Endothelial cell of umbilical vein (primary cell): ENCODE data around the gene NLGN1. TPM values are rescaled to one million over a fixed set of nuclear protein-coding genes. Genes with fewer than 3 reads are reported as not detected.

Experiments used
- BruUV-seq: library from RNA; stranded (reverse); fragments of 400-500 nt; replicated peaks from 2 replicates; lab custom pipeline; 2021; lab: Mats Ljungman, UMichigan
- CTCF ChIA-PET: fragments of 300-600, 350-600 bp; sonication (Branson Sonifier 250); formaldehyde crosslinking; loops from one replicate; lab custom pipeline; 2021; ENCODE audit warnings: antibody characterized with exemption, inconsistent platforms; lab: Charles Lee
- POLR2A ChIA-PET: fragments of 300-600, 350-600 bp; sonication (Branson Sonifier 250); formaldehyde crosslinking; loops from one replicate; lab custom pipeline; 2021; ENCODE audit warnings: antibody characterized with exemption, inconsistent platforms; lab: Charles Lee
- DNase-seq: peaks from one replicate; pipeline ENCODE4 v3.0.0-alpha.2; 2011; ENCODE audit warnings: low read depth, low spot score
- FAIRE-seq: peaks from 2 replicates; lab custom pipeline; 2011; peaks lifted over from hg19 to GRCh38; lab: Jason Lieb, UNC
- H2AFZ ChIP-seq: 2 replicates; pipeline ENCODE4 v1.6.0; 2012; ENCODE audit warnings: low read depth, low read length, control low read depth, inconsistent platforms
- H3K27ac ChIP-seq: 2 replicates; pipeline ENCODE4 v1.5.1; 2011; ENCODE audit warnings: low read depth, mild to moderate bottlenecking, control low read depth, low read length, moderate library complexity; ENCODE audit not compliant: insufficient read depth
- H3K27me3 ChIP-seq, 2 experiments: 2 replicates each; pipeline versions ENCODE4 v1.6.0 to v1.6.1; 2011; ENCODE audit warnings: low read length in 2 of 2, mixed read lengths in 1 of 2; ENCODE audit not compliant: control insufficient read depth in 2 of 2, insufficient read depth in 2 of 2
- H3K36me3 ChIP-seq, 2 experiments: 2 replicates in 1 of 2; 3 replicates in 1 of 2; pipeline ENCODE4 v1.5.1; 2011; ENCODE audit warnings: low read length in 2 of 2, mild to moderate bottlenecking in 1 of 2, moderate library complexity in 1 of 2; ENCODE audit not compliant: control insufficient read depth in 2 of 2, insufficient read depth in 2 of 2; ENCODE audit errors: extremely low read depth in 1 of 2
- H3K4me1 ChIP-seq: 3 replicates; pipeline ENCODE4 v1.5.1; 2011; ENCODE audit warnings: mild to moderate bottlenecking, low read length; ENCODE audit not compliant: control insufficient read depth, insufficient read depth; ENCODE audit errors: extremely low read depth
- H3K4me2 ChIP-seq: 2 replicates; pipeline ENCODE4 v1.6.1; 2011; ENCODE audit warnings: low read length, control low read depth, mixed read lengths; ENCODE audit not compliant: insufficient read depth
- H3K4me3 ChIP-seq, 3 experiments: fragments of 200-600 bp in 1 of 3; sonication (generic), shearing (Covaris generic) in 1 of 3; replicated peaks in 1 of 3; 2 replicates each; pipeline ENCODE4 v1.5.1; 2011 to 2016; ENCODE audit warnings: control low read depth in 3 of 3, low read length in 3 of 3, mild to moderate bottlenecking in 2 of 3, inconsistent platforms in 1 of 3, low read depth in 1 of 3, moderate library complexity in 1 of 3; ENCODE audit not compliant: insufficient read depth in 1 of 3
- H3K79me2 ChIP-seq: 2 replicates; pipeline ENCODE4 v1.6.0; 2012; ENCODE audit warnings: low read length, inconsistent platforms; ENCODE audit not compliant: control insufficient read depth, insufficient read depth
- H3K9ac ChIP-seq: replicated peaks from 2 replicates; pipeline ENCODE3; 2011; ENCODE audit warnings: low read length, control low read depth; ENCODE audit not compliant: insufficient read depth; ENCODE audit errors: extremely low read depth
- H3K9me1 ChIP-seq: replicated peaks from 3 replicates; pipeline ENCODE4 v1.6.0; 2011; ENCODE audit warnings: mild to moderate bottlenecking, low read length; ENCODE audit not compliant: control insufficient read depth, insufficient read depth; ENCODE audit errors: extremely low read depth
- H3K9me3 ChIP-seq: replicated peaks from 2 replicates; pipeline ENCODE4 v1.5.1; 2012; ENCODE audit warnings: low read length, inconsistent platforms; ENCODE audit not compliant: control insufficient read depth, insufficient read depth
- H4K20me1 ChIP-seq: replicated peaks from 2 replicates; pipeline ENCODE3; 2011; ENCODE audit warnings: mild to moderate bottlenecking, low read length; ENCODE audit not compliant: control insufficient read depth, insufficient read depth; ENCODE audit errors: extremely low read depth
- CTCF ChIP-seq, 2 donors: IDR thresholded peaks; 1 replicate in 1 of 2; 2 replicates in 1 of 2; pipeline ENCODE4 v1.5.1; 2011; ENCODE audit warnings: low read length in 2 of 2, mild to moderate bottlenecking in 2 of 2, moderate library complexity in 2 of 2, control low read depth in 1 of 2, inconsistent platforms in 1 of 2, low read depth in 1 of 2; ENCODE audit not compliant: insufficient read depth in 1 of 2; ENCODE audit errors: extremely low read depth in 1 of 2
- EZH2 ChIP-seq: IDR thresholded peaks from 2 replicates; pipeline ENCODE4 v1.6.1; 2012; ENCODE audit warnings: borderline replicate concordance, low read depth, mild to moderate bottlenecking, moderate library complexity, low read length, inconsistent platforms; ENCODE audit not compliant: severe bottlenecking
- FOS ChIP-seq: IDR thresholded peaks from 2 replicates; pipeline ENCODE4 v1.6.1; 2011; ENCODE audit warnings: mild to moderate bottlenecking, low read length, moderate library complexity, borderline replicate concordance; ENCODE audit not compliant: insufficient read depth
- GATA2 ChIP-seq: IDR thresholded peaks from 2 replicates; pipeline ENCODE4 v1.7.0; 2011; ENCODE audit warnings: low read depth, mild to moderate bottlenecking, moderate library complexity, mixed read lengths, low read length; ENCODE audit not compliant: insufficient read length, insufficient read depth
- JUN ChIP-seq: IDR thresholded peaks from 2 replicates; pipeline ENCODE4 v1.6.1; 2011; ENCODE audit warnings: borderline replicate concordance, low read depth; ENCODE audit not compliant: insufficient read length, insufficient read depth
- MAX ChIP-seq: IDR thresholded peaks from 2 replicates; pipeline ENCODE4 v1.6.1; 2011; ENCODE audit not compliant: insufficient read depth, insufficient read length
- MYC ChIP-seq: IDR thresholded peaks from one replicate; pipeline ENCODE4 v1.6.1; 2011; ENCODE audit warnings: mild to moderate bottlenecking, low read depth, low read length
- POLR2A ChIP-seq: IDR thresholded peaks from 2 replicates; pipeline ENCODE4 v1.6.1; 2012; ENCODE audit warnings: low read depth, mild to moderate bottlenecking, control low read depth, low read length
- POLR2AphosphoS5 ChIP-seq: IDR thresholded peaks from 2 replicates; pipeline ENCODE4 v1.6.1; 2012; ENCODE audit warnings: low read depth, mild to moderate bottlenecking, control low read depth, low read length, moderate library complexity; ENCODE audit not compliant: insufficient read depth
- dilution Hi-C: fragments of 300-500 bp; cut with MboI; formaldehyde crosslinking; loops from one replicate; pipeline ENCODE4 v1.15.0; 2019; ENCODE audit warnings: low sequenced_read_pairs; ENCODE audit not compliant: extremely low pct_ligation_motif_present
- intact Hi-C: fragments of 100-400 bp; cut with micrococcal nuclease; formaldehyde crosslinking; loops from one replicate; pipeline ENCODE4 v1.10.0; 2022
- polyA plus RNA-seq, 4 experiments: library from polyadenylated mRNA; depleted of rRNA in 3 of 4; stranded (reverse) in 3 of 4; unstranded in 1 of 4; fragments of >200 nt; gene quantifications; 2 replicates each; pipeline versions ENCODE4 v1.2.1 to v1.2.3, GENCODE V29; 2011 to 2012; ENCODE audit warnings: missing spikeins in 1 of 4
- total RNA-seq: library from RNA; stranded (reverse); gene quantifications from 2 replicates; pipeline ENCODE4 v1.2.3, GENCODE V29; 2021

NLGN1 gene
- total and polyA plus RNA-seq, 2 donors (not counting 3 experiments of a cell fraction or from before 2014, with no cell fraction given) = 7.9 to 16.3 TPM

DNA sequence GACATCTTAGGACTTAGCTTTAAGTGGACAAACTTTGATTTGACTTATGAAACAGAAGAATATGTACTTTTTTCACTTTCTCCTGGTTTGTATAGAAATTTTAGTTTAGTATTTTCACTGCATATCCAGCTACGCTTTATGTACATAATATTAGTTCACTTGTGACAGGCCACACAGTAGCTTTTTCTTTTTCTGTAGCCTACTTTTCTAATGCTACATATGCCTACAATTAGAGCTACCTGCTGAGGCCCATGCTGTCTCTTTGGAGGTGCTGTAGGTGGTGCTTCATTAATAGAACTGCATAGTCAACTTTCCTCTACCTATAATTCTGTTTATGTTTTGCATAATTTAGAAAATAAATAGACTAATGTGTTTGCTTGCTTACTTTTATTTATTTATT is 191.6 kb downstream of the NLGN1 start:
- dilution Hi-C loops = no loop called here
- POLR2A ChIA-PET = no interaction called here
- BruUV-seq = no TSS peak
- Histone ChIP-seq H3K36me3 (no peaks in the 10 kb centered on the region), H2AFZ (no peak overlapping the region), H4K20me1 (no peaks in the 10 kb centered on the region), H3K27me3 (no peaks in the 10 kb centered on the region), H3K4me2 (no peak overlapping the region), H3K27ac (no peak overlapping the region), H3K9ac (no peak overlapping the region), H3K79me2 (peaks cover 32% of the 10 kb centered on the region), H3K4me1 (peaks cover 5% of the 10 kb centered on the region), H3K4me3 (no peak overlapping the region), H3K9me3 (no peaks in the 10 kb centered on the region), H3K9me1 (no peaks in the 10 kb centered on the region)
- intact Hi-C loops = loop anchor here (5.0 to 10.0 kb wide), 4 partner anchors 303 to 1036 kb away; no protein-coding TSS in a partner anchor
- TF ChIP-seq MYC = no peak
- TF ChIP-seq POLR2A = no peak
- TF ChIP-seq EZH2 = no peak
- no peak for TF ChIP-seq CTCF (IDR thresholded peaks at IDR 0.05; ENCODE audit: extremely low read depth in 1 of 2, insufficient read depth in 1 of 2, low read depth in 1 of 2, low read length in 2 of 2)
- no peak for TF ChIP-seq JUN
- TF ChIP-seq MAX = no peak
- no peak for TF ChIP-seq GATA2
- TF ChIP-seq POLR2AphosphoS5 = no peak
- no peak for TF ChIP-seq FOS
- CTCF ChIA-PET = interaction anchor here (1.1 to 1.5 kb wide), 2 partner anchors 35 to 39 kb away, joined by 3 to 4 read pairs; no protein-coding TSS in a partner anchor
- FAIRE-seq (no peak), DNase-seq (no peak)
